EH (cell line): ENCODE measurements around the gene PTPRB.

Experiments
- DNase-seq: peaks from one replicate; pipeline ENCODE4 v3.0.0-alpha.2; 2015; ENCODE audit warnings: low read depth

The PTPRB gene

GRCh38 chr12:70637303-70638085 is at the start of gene PTPRB:
Gene PTPRB, minus strand, starts transcription at chr12:70637429. Its CDS starts 34 bp downstream, at chr12:70637395.
- DNase-seq, result no peak

GRCh38 chr12:70686907-70687306 is 49.7 kb upstream of the PTPRB start:
- DNase-seq, result no peak

GRCh38 chr12:70686299-70686698 is 49.1 kb upstream of the PTPRB start:
- peak; percentile 64 for DNase-seq

GRCh38 chr12:70683976-70684375 is 46.7 kb upstream of the PTPRB start:
- DNase-seq, result no peak

- no peak for DNase-seq
These were observed 34.5 kb upstream of the PTPRB start for GRCh38 chr12:70671698-70672097.

GRCh38 chr12:70670948-70671347 is 33.7 kb upstream of the PTPRB start:
- DNase-seq, result no peak

GRCh38 chr12:70667253-70667652 is 30.0 kb upstream of the PTPRB start:
- DNase-seq, result no peak

GRCh38 chr12:70666364-70666763 is 29.1 kb upstream of the PTPRB start:
- no peak for DNase-seq

GRCh38 chr12:70664465-70664881 is 27.2 kb upstream of the PTPRB start:
- DNase-seq, result peak; percentile 60

- DNase-seq, result no peak
These were observed 26.6 kb upstream of the PTPRB start for GRCh38 chr12:70663838-70664237.

- peak; percentile 95 for DNase-seq
These were observed 24.4 kb upstream of the PTPRB start for GRCh38 chr12:70661466-70662161.

GRCh38 chr12:70660620-70661219 is 23.5 kb upstream of the PTPRB start:
- peak; percentile 88 for DNase-seq

GRCh38 chr12:70660002-70660604 is 22.9 kb upstream of the PTPRB start:
- no peak for DNase-seq

GRCh38 chr12:70659077-70659606 is 21.9 kb upstream of the PTPRB start:
- DNase-seq, result no peak

GRCh38 chr12:70657616-70658286 is 20.5 kb upstream of the PTPRB start:
- no peak for DNase-seq

GRCh38 chr12:70652451-70652850 is 15.2 kb upstream of the PTPRB start:
- no peak for DNase-seq

GRCh38 chr12:70648831-70649230 is 11.6 kb upstream of the PTPRB start:
- DNase-seq, result peak; percentile 90

GRCh38 chr12:70648191-70648590 is 11.0 kb upstream of the PTPRB start:
- peak; percentile 68 for DNase-seq

GRCh38 chr12:70646850-70647249 is 9.6 kb upstream of the PTPRB start:
- peak; percentile 83 for DNase-seq

- peak; percentile 95 for DNase-seq
These were observed 8.5 kb upstream of the PTPRB start for GRCh38 chr12:70645494-70646317.

- no peak for DNase-seq
These were observed 7.6 kb upstream of the PTPRB start for GRCh38 chr12:70644861-70645260.
